Astrocyte (in vitro differentiated cells and primary cell): ENCODE results near the gene BPIFB3. TPM values are rescaled to one million over a fixed set of nuclear protein-coding genes. Genes with fewer than 3 reads are reported as not detected.
"Not testable (repeated sequence)": the region's sequence is repeated elsewhere in the genome, so short reads cannot be mapped to it uniquely, and the experiment has no call there.

Source experiments
- DNase-seq: peaks from one replicate; pipeline ENCODE4 v3.0.0-alpha.2; 2010; ENCODE audit warnings: low read depth
- FAIRE-seq: peaks from 2 replicates; lab custom pipeline; 2011; peaks lifted over from hg19 to GRCh38; lab: Jason Lieb, UNC
- H2AFZ ChIP-seq: 2 replicates; pipeline ENCODE4 v1.6.0; 2012; ENCODE audit warnings: low read depth, low read length, inconsistent platforms
- H3K27ac ChIP-seq: 2 replicates; pipeline ENCODE4 v1.5.1; 2011; ENCODE audit warnings: low read depth, low read length, inconsistent platforms
- H3K27me3 ChIP-seq: 2 replicates; pipeline ENCODE4 v1.6.0; 2011; ENCODE audit warnings: low read length, inconsistent platforms; ENCODE audit not compliant: insufficient read depth
- H3K36me3 ChIP-seq: 2 replicates; pipeline ENCODE4 v1.5.1; 2011; ENCODE audit warnings: low read length, inconsistent platforms; ENCODE audit not compliant: insufficient read depth
- H3K4me1 ChIP-seq: 2 replicates; pipeline ENCODE4 v1.5.1; 2011; ENCODE audit warnings: low read length, inconsistent platforms; ENCODE audit not compliant: insufficient read depth
- H3K4me2 ChIP-seq: 2 replicates; pipeline ENCODE4 v1.6.0; 2012; ENCODE audit warnings: low read length, inconsistent platforms
- H3K4me3 ChIP-seq: 2 replicates; pipeline ENCODE4 v1.5.1; 2011; ENCODE audit warnings: low read depth, mild to moderate bottlenecking, low read length, inconsistent platforms; ENCODE audit not compliant: insufficient read depth
- H3K79me2 ChIP-seq: 2 replicates; pipeline ENCODE4 v1.6.0; 2012; ENCODE audit warnings: mild to moderate bottlenecking, low read length, inconsistent platforms; ENCODE audit not compliant: insufficient read depth
- H3K9ac ChIP-seq: 2 replicates; pipeline ENCODE4 v1.6.0; 2012; ENCODE audit warnings: mild to moderate bottlenecking, low read length, inconsistent platforms
- H3K9me3 ChIP-seq: 2 replicates; pipeline ENCODE4 v1.5.1; 2012; ENCODE audit warnings: low read depth, mild to moderate bottlenecking, low read length, inconsistent platforms; ENCODE audit not compliant: insufficient read depth
- H4K20me1 ChIP-seq: 2 replicates; pipeline ENCODE4 v1.6.0; 2012; ENCODE audit warnings: low read length, inconsistent platforms; ENCODE audit not compliant: insufficient read depth
- H3K27ac Mint-ChIP-seq: one replicate; pipeline ENCODE4 v1.8.0; 2021; ENCODE audit warnings: mild to moderate bottlenecking, mixed read lengths; ENCODE audit not compliant: unreplicated experiment
- H3K27me3 Mint-ChIP-seq: one replicate; pipeline ENCODE4 v1.8.0; 2021; ENCODE audit warnings: low read depth, mixed read lengths; ENCODE audit not compliant: unreplicated experiment
- H3K36me3 Mint-ChIP-seq: one replicate; pipeline ENCODE4 v1.8.0; 2021; ENCODE audit warnings: low read depth, mixed read lengths; ENCODE audit not compliant: unreplicated experiment
- H3K4me1 Mint-ChIP-seq: one replicate; pipeline ENCODE4 v1.8.0; 2021; ENCODE audit warnings: low read depth, mixed read lengths; ENCODE audit not compliant: unreplicated experiment
- H3K4me3 Mint-ChIP-seq: one replicate; pipeline ENCODE4 v1.8.0; 2021; ENCODE audit warnings: mild to moderate bottlenecking, moderate library complexity, mixed read lengths; ENCODE audit not compliant: unreplicated experiment
- H3K9me3 Mint-ChIP-seq: one replicate; pipeline ENCODE4 v1.8.0; 2021; ENCODE audit warnings: mild to moderate bottlenecking, mixed read lengths; ENCODE audit not compliant: unreplicated experiment
- CTCF ChIP-seq: IDR thresholded peaks from 2 replicates; pipeline ENCODE4 v1.5.1; 2011; ENCODE audit warnings: low read depth, mild to moderate bottlenecking, inconsistent platforms, low read length, moderate library complexity; ENCODE audit not compliant: insufficient read depth
- EZH2 ChIP-seq: IDR thresholded peaks from 2 replicates; pipeline ENCODE4 v1.6.1; 2012; ENCODE audit warnings: mild to moderate bottlenecking, low read length, inconsistent platforms; ENCODE audit not compliant: insufficient read depth
- total RNA-seq: library from RNA; stranded (reverse); gene quantifications from 2 replicates; pipeline ENCODE4 v1.2.1, GENCODE V29; 2021

The BPIFB3 gene
- total RNA-seq, 1 donor from 2014 or later, result not detected

GRCh38 chr20:33042983-33043730, 10.5 kb upstream of the BPIFB3 start:
- Histone ChIP-seq H3K27ac (no peak overlapping the region), H3K4me1 (no peaks in the 10 kb centered on the region), H2AFZ (no peak overlapping the region), H3K27me3 (no peaks in the 10 kb centered on the region), H3K4me2 (no peak overlapping the region), H3K9me3 (no peaks in the 10 kb centered on the region), H3K4me3 (no peak overlapping the region), H3K36me3 (no peaks in the 10 kb centered on the region), H3K9ac (no peak overlapping the region), H4K20me1 (no peaks in the 10 kb centered on the region), H3K79me2 (no peaks in the 10 kb centered on the region)
- Mint-ChIP-seq H3K4me1 (no peaks in the 10 kb centered on the region), H3K4me3 (no peak overlapping the region), H3K9me3 (peaks cover 24% of the 10 kb centered on the region), H3K27ac (no peak overlapping the region), H3K27me3 (peaks cover 35% of the 10 kb centered on the region), H3K36me3 (no peaks in the 10 kb centered on the region)
- DNase-seq (no peak), FAIRE-seq (no peak)
- no peak for TF ChIP-seq EZH2
- TF ChIP-seq CTCF, result no peak

GRCh38 chr20:33043731-33044181, 9.9 kb upstream of the BPIFB3 start:
- Mint-ChIP-seq H3K36me3 (no peaks in the 10 kb centered on the region), H3K27me3 (peaks cover 30% of the 10 kb centered on the region), H3K4me1 (no peaks in the 10 kb centered on the region), H3K4me3 (no peak overlapping the region), H3K9me3 (peaks cover 24% of the 10 kb centered on the region), H3K27ac (no peak overlapping the region)
- Histone ChIP-seq H3K4me1 (no peaks in the 10 kb centered on the region), H3K9ac (no peak overlapping the region), H4K20me1 (no peaks in the 10 kb centered on the region), H3K36me3 (no peaks in the 10 kb centered on the region), H3K9me3 (no peaks in the 10 kb centered on the region), H2AFZ (no peak overlapping the region), H3K4me3 (no peak overlapping the region), H3K79me2 (no peaks in the 10 kb centered on the region), H3K27me3 (no peaks in the 10 kb centered on the region), H3K27ac (no peak overlapping the region), H3K4me2 (no peak overlapping the region)
- DNase-seq (no peak), FAIRE-seq (no peak)
- no peak for TF ChIP-seq CTCF
- TF ChIP-seq EZH2, result no peak

GRCh38 chr20:33045129-33045721, 8.5 kb upstream of the BPIFB3 start:
- H3K27me3 ChIP-seq, H3K27ac Mint-ChIP-seq, H3K27ac ChIP-seq, H2AFZ ChIP-seq, H3K4me3 ChIP-seq, H4K20me1 ChIP-seq, FAIRE-seq, DNase-seq, H3K36me3 ChIP-seq, H3K4me1 Mint-ChIP-seq, H3K36me3 Mint-ChIP-seq, H3K4me3 Mint-ChIP-seq, H3K9me3 ChIP-seq, H3K4me1 ChIP-seq, H3K79me2 ChIP-seq, H3K9ac ChIP-seq, H3K4me2 ChIP-seq: not testable (repeated sequence)
- Mint-ChIP-seq H3K9me3 (peaks cover 20% of the 10 kb centered on the region), H3K27me3 (peaks cover 18% of the 10 kb centered on the region)
